Esophagus muscularis mucosa (tissue), 4 donors: ENCODE data around the gene SLCO3A1. TPM values are rescaled to one million over a fixed set of nuclear protein-coding genes. Genes with fewer than 3 reads are reported as not detected.

Source experiments
- DNase-seq: peaks from one replicate; pipeline ENCODE4 v3.0.0-alpha.2; 2017; ENCODE audit errors: extremely low spot score
- H3K27ac ChIP-seq, 4 donors: fragments of 200-600 bp; sonication (generic); replicated peaks in 1 of 4; 1 replicate in 3 of 4; 2 replicates in 1 of 4; pipeline ENCODE4 v1.5.1; 2016 to 2019; ENCODE audit warnings: mild to moderate bottlenecking in 1 of 4
- H3K27me3 ChIP-seq, 4 donors: fragments of 200-600 bp; sonication (generic); one replicate each; pipeline versions ENCODE4 v1.5.1 to v1.6.0; 2016 to 2019
- H3K36me3 ChIP-seq, 4 donors: fragments of 200-600 bp; sonication (generic); one replicate each; pipeline ENCODE4 v1.5.1; 2016 to 2019
- H3K4me1 ChIP-seq, 4 donors: fragments of 200-600 bp; sonication (generic); one replicate each; pipeline ENCODE4 v1.5.1; 2016 to 2019
- H3K4me3 ChIP-seq, 4 donors: fragments of 200-600 bp; sonication (generic); 1 replicate in 2 of 4; 2 replicates in 2 of 4; pipeline ENCODE4 v1.5.1; 2016 to 2019; ENCODE audit warnings: mild to moderate bottlenecking in 4 of 4, moderate library complexity in 1 of 4
- H3K9me3 ChIP-seq, 4 donors: fragments of 200-600 bp; sonication (generic); 1 replicate in 3 of 4; 2 replicates in 1 of 4; pipeline ENCODE4 v1.5.1; 2016 to 2019
- CTCF ChIP-seq, 3 experiments: fragments of 200-600 bp in 2 of 3; fragments of 450-650 bp in 1 of 3; sonication (generic) in 2 of 3; IDR thresholded peaks; one replicate each; pipeline ENCODE4 v1.5.1; 2017 to 2019; ENCODE audit warnings: antibody characterized with exemption in 3 of 3, mild to moderate bottlenecking in 2 of 3, moderate library complexity in 1 of 3
- EP300 ChIP-seq: sonication (generic); formaldehyde crosslinking; IDR thresholded peaks from one replicate; pipeline ENCODE4 v1.6.1; 2017; ENCODE audit warnings: antibody characterized with exemption
- POLR2A ChIP-seq: fragments of 450-650 bp; IDR thresholded peaks from one replicate; pipeline ENCODE4 v1.6.1; 2017; ENCODE audit warnings: antibody characterized with exemption, moderate library complexity, mild to moderate bottlenecking, low read depth
- POLR2AphosphoS5 ChIP-seq, 2 donors: sonication (generic); formaldehyde crosslinking; IDR thresholded peaks; one replicate each; pipeline ENCODE4 v1.6.1; 2017; ENCODE audit warnings: antibody characterized with exemption in 2 of 2
- whole genome bisulfite sequencing: methylation state at CpG from one replicate; pipeline ENCODE4 v1.1.5; 2018; 5-methylcytosine and 5-hydroxymethylcytosine counted together
- intact Hi-C: fragments of 100-400 bp; cut with DNase I; formaldehyde crosslinking; loops from one replicate; pipeline ENCODE4 v1.15.1; 2023
- total RNA-seq, 4 donors: library from RNA; depleted of rRNA; stranded (reverse); fragments of >200 nt; gene quantifications; one replicate each; pipeline versions ENCODE4 v1.1.0 to v1.2.1, GENCODE V29; 2016

SLCO3A1 gene
- total RNA-seq, 4 donors from 2014 or later, result 5.6 to 17.5 (median 12.3) TPM

DNA sequence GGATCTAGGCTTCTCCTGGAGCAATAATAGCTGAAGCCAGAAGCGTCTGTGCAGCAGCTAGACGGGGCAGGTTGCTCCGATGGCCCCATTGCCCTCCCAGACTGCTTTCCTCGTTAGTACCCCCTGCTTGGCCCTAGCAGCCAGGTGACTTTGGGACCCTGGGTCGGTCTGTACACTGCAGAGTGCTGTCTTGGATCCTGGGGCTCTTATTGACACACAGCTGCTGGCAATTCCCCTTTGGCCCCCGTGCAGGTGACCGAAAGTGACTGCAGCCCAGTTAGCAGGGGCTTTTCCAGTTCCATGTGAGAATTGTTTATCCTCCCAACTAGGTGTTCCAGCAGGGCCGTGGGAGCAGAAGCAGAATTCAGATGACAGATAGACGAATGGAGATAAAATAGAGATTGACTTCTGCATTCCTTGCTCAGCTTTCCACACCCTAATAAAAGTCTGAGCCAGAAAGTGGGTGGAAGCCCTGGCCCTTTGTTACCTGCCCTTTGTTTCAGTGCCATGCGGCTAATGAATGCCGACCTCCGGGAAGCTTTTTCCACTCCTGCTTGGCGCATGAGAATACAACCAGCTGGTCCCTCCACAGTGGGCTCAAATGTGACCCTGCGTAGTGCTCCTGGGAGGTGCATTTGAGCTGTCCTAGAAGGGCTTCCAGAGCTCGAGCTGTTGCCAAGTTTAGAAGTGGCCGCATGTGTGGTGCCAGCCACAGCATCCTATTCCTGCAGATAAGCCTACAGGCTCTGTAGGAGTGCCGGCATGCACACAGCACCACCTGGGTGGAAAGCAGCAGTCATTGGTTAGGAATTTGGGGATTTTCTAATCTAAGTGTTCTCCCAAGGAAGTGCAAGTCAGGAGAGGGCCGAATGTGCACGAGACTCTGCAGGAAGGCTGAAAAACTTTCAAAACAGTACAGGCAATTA lies 94.4 kb downstream of the SLCO3A1 start:
- Histone ChIP-seq H3K27ac (peak overlapping the region in 2 of 4 donors; percentile 12 to 50), H3K36me3 (no peaks in the 10 kb centered on the region), H3K4me1 (peaks cover 40 to 60% (median 48%) of the 10 kb centered on the region in 4 donors), H3K4me3 (no peak overlapping the region), H3K9me3 (no peaks in the 10 kb centered on the region), H3K27me3 (no peaks in the 10 kb centered on the region)
- no peak for DNase-seq
- WGBS, result 58% methylated on average over 10 of the region's 19 CpGs
- no peak for TF ChIP-seq CTCF (IDR thresholded peaks at IDR 0.05)
- TF ChIP-seq POLR2AphosphoS5 (IDR thresholded peaks at IDR 0.05), result peak in 1 of 2 donors; percentile 12
- no peak for TF ChIP-seq EP300
- TF ChIP-seq POLR2A, result no peak
- intact Hi-C loops, result loop anchor here (2.0 to 10.0 kb wide), 2 partner anchors 75 to 643 kb away; no protein-coding TSS in a partner anchor

GRCh38 chr15:91949361-91949760 lies 95.9 kb downstream of the SLCO3A1 start:
- no peak for TF ChIP-seq EP300
- TF ChIP-seq POLR2AphosphoS5 (IDR thresholded peaks at IDR 0.05), result no peak
- no peak for TF ChIP-seq CTCF (IDR thresholded peaks at IDR 0.05)
- no peak for TF ChIP-seq POLR2A
- Histone ChIP-seq H3K9me3 (no peaks in the 10 kb centered on the region), H3K4me3 (no peak overlapping the region), H3K27me3 (no peaks in the 10 kb centered on the region), H3K4me1 (peaks cover 35 to 46% (median 38%) of the 10 kb centered on the region in 4 donors), H3K27ac (no peak overlapping the region), H3K36me3 (no peaks in the 10 kb centered on the region)
- WGBS, result 96% methylated on average over 8 of the region's 8 CpGs
- intact Hi-C loops, result loop anchor here (10.0 kb wide), 1 partner anchor 645 kb away; no protein-coding TSS in a partner anchor
- DNase-seq, result no peak

DNA sequence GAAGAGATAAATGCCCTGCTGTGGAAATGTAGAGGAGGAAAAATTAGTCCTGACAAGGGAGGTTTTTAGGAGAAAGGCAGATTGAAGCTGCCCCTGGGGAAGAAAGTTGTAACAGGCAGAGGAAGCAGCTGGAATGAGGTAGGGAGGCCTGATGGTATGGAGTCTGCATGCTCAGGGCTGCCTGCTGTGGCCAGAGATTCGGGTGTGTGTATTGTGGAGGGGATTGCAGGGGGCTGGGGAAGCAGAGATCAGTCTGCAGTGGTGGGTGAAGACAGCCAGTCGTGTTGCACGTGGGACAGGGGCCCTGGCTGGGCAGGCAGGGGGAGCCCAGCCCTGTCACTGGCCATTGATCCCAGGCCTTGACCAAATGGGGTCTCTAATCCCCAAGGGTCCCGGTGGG lies 96.5 kb downstream of the SLCO3A1 start:
- Histone ChIP-seq H3K36me3 (no peaks in the 10 kb centered on the region), H3K9me3 (no peaks in the 10 kb centered on the region), H3K27me3 (no peaks in the 10 kb centered on the region), H3K27ac (no peak overlapping the region), H3K4me3 (no peak overlapping the region), H3K4me1 (peaks cover 35 to 47% (median 39%) of the 10 kb centered on the region in 4 donors)
- no peak for DNase-seq
- intact Hi-C loops, result no loop called here
- TF ChIP-seq POLR2AphosphoS5 (IDR thresholded peaks at IDR 0.05) (no peak), EP300 (no peak), CTCF (IDR thresholded peaks at IDR 0.05) (no peak), POLR2A (no peak)
- WGBS, result 76% methylated on average over 4 of the region's 4 CpGs

- TF ChIP-seq POLR2AphosphoS5 (IDR thresholded peaks at IDR 0.05) (no peak), CTCF (IDR thresholded peaks at IDR 0.05) (no peak), EP300 (no peak), POLR2A (no peak)
- Histone ChIP-seq H3K27ac (no peak overlapping the region), H3K4me3 (no peak overlapping the region), H3K36me3 (no peaks in the 10 kb centered on the region), H3K27me3 (no peaks in the 10 kb centered on the region), H3K9me3 (no peaks in the 10 kb centered on the region), H3K4me1 (peaks cover 38 to 54% (median 42%) of the 10 kb centered on the region in 4 donors)
- WGBS, result 87% methylated on average over 2 of the region's 2 CpGs
- intact Hi-C loops, result no loop called here
- no peak for DNase-seq
These were observed 97.3 kb downstream of the SLCO3A1 start for GRCh38 chr15:91950631-91951329.
